A549 (cell line): Measurements from ENCODE around the gene SWT1. TPM values are rescaled to one million over a fixed set of nuclear protein-coding genes. Genes with fewer than 3 reads are reported as not detected.

Experiments
- ATAC-seq, 2 experiments: fragments of 200-7000 bp in 1 of 2; fragments of >200 bp in 1 of 2; cut with Nextera tagmentation in 1 of 2; cut with Tn5 transposase in 1 of 2; 3 replicates each; pipeline versions ENCODE4 v1.8.0 to v1.9.1; 2018 to 2020; ENCODE audit warnings: mild to moderate bottlenecking in 1 of 2, moderate library complexity in 1 of 2
- CTCF ChIA-PET: fragments of 300-600 bp; sonication (Branson Sonifier 250); formaldehyde crosslinking; extraction: SDS; loops from one replicate; lab custom pipeline; 2021; ENCODE audit warnings: antibody characterized with exemption, inconsistent platforms; lab: Yijun Ruan, JAX
- POLR2A ChIA-PET: fragments of 350-600 bp; formaldehyde crosslinking; extraction: SDS; loops from one replicate; lab custom pipeline; 2021; ENCODE audit warnings: antibody characterized with exemption, inconsistent platforms; lab: Yijun Ruan, JAX
- DNase-seq, 2 experiments: peaks; one replicate each; pipeline versions ENCODE4 v3.0.0 to v3.0.0-alpha.2; 2011 to 2016; ENCODE audit warnings: low read depth in 1 of 2, low spot score in 1 of 2
- FAIRE-seq: peaks from 2 replicates; lab custom pipeline; 2011; peaks lifted over from hg19 to GRCh38; lab: Jason Lieb, UNC
- H3K27ac ChIP-seq, 2 experiments: fragments of >200 bp; sonication (Bioruptor Twin); formaldehyde crosslinking; 3 replicates each; pipeline ENCODE4 v1.5.1; 2016 to 2017
- H3K4me1 ChIP-seq: fragments of >200 bp; sonication (Bioruptor Twin); formaldehyde crosslinking; 3 replicates; pipeline ENCODE4 v1.6.1; 2016
- H3K4me2 ChIP-seq: fragments of >200 bp; sonication (Bioruptor Twin); formaldehyde crosslinking; 3 replicates; pipeline ENCODE4 v1.6.1; 2016
- H3K4me3 ChIP-seq: fragments of >200 bp; sonication (Bioruptor Twin); formaldehyde crosslinking; 3 replicates; pipeline ENCODE4 v1.5.1; 2016
- H3K9me3 ChIP-seq: fragments of >200 bp; sonication (Bioruptor Twin); formaldehyde crosslinking; 3 replicates; pipeline ENCODE4 v1.6.1; 2016
- CBX2 ChIP-seq: fragments of 200-600 bp; sonication (generic); IDR thresholded peaks from 2 replicates; pipeline ENCODE4 v1.6.1; 2016; ENCODE audit warnings: low read depth, mild to moderate bottlenecking, borderline replicate concordance
- CHD4 ChIP-seq: fragments of 200-600 bp; sonication (generic); IDR thresholded peaks from 2 replicates; pipeline ENCODE4 v1.6.1; 2016; ENCODE audit warnings: antibody characterized with exemption, mild to moderate bottlenecking, borderline replicate concordance
- ELK1 ChIP-seq: fragments of 150-350 bp; IDR thresholded peaks from 2 replicates; pipeline ENCODE4 v1.6.1; 2014; ENCODE audit warnings: low read depth, mild to moderate bottlenecking, low read length
- EP300 ChIP-seq, 2 experiments: fragments of >200 bp; sonication (Bioruptor Twin); formaldehyde crosslinking; IDR thresholded peaks; 2 replicates in 1 of 2; 3 replicates in 1 of 2; pipeline ENCODE4 v1.6.1; 2016 to 2017
- FOSB ChIP-seq: fragments of 250-450 bp; sonication (Bioruptor Pico); IDR thresholded peaks from 2 replicates; pipeline ENCODE4 v1.5.0; 2020; ENCODE audit warnings: mild to moderate bottlenecking, moderate library complexity
- GATA3 ChIP-seq: IDR thresholded peaks from 2 replicates; pipeline ENCODE4 v1.6.1; 2012; ENCODE audit warnings: borderline replicate concordance
- HDAC2 ChIP-seq: fragments of 200-600 bp; sonication (generic); IDR thresholded peaks from 2 replicates; pipeline ENCODE4 v1.6.1; 2016
- HEYL ChIP-seq: fragments of 250-450 bp; sonication (Bioruptor Pico); IDR thresholded peaks from 2 replicates; pipeline ENCODE4 v1.8.0; 2021; ENCODE audit warnings: mild to moderate bottlenecking, moderate library complexity
- HOXA7 ChIP-seq: fragments of 250-450 bp; sonication (Bioruptor Pico); IDR thresholded peaks from 2 replicates; pipeline ENCODE4 v1.5.0; 2020; ENCODE audit warnings: mild to moderate bottlenecking, moderate library complexity
- HOXB13 ChIP-seq: fragments of 250-450 bp; sonication (Bioruptor Pico); IDR thresholded peaks from 2 replicates; pipeline ENCODE4 v1.5.0; 2020; ENCODE audit warnings: low read depth, mild to moderate bottlenecking, moderate library complexity
- JUN ChIP-seq, 2 experiments: fragments of >200 bp; sonication (Bioruptor Twin); formaldehyde crosslinking; IDR thresholded peaks; 2 replicates in 1 of 2; 3 replicates in 1 of 2; pipeline ENCODE4 v1.6.1; 2016 to 2017
- JUNB ChIP-seq: fragments of >200 bp; sonication (Bioruptor Twin); formaldehyde crosslinking; IDR thresholded peaks from 2 replicates; pipeline ENCODE4 v1.6.1; 2016
- KDM5A ChIP-seq: fragments of 200-600 bp; sonication (generic); IDR thresholded peaks from 2 replicates; pipeline ENCODE4 v1.6.1; 2016; ENCODE audit warnings: antibody characterized with exemption, mild to moderate bottlenecking
- MAFK ChIP-seq: fragments of 450-650 bp; IDR thresholded peaks from 2 replicates; pipeline ENCODE4 v1.6.1; 2014; ENCODE audit not compliant: partially characterized antibody
- MAZ ChIP-seq: fragments of 150-350 bp; IDR thresholded peaks from 2 replicates; pipeline ENCODE4 v1.6.1; 2014; ENCODE audit warnings: antibody characterized with exemption, low read depth, low read length, borderline replicate concordance
- MYC ChIP-seq: IDR thresholded peaks from 2 replicates; pipeline ENCODE4 v1.6.1; 2012; ENCODE audit warnings: mild to moderate bottlenecking, inconsistent platforms, low read length, improper control_type of control experiment, borderline replicate concordance
- PHF8 ChIP-seq: fragments of 200-600 bp; sonication (generic); IDR thresholded peaks from 2 replicates; pipeline ENCODE4 v1.6.1; 2016; ENCODE audit warnings: low read depth, mild to moderate bottlenecking, antibody characterized with exemption, moderate library complexity, borderline replicate concordance
- RAD21 ChIP-seq, 2 experiments: fragments of >200 bp in 1 of 2; sonication (Bioruptor Twin) in 1 of 2; formaldehyde crosslinking in 1 of 2; IDR thresholded peaks in 1 of 2; conservative IDR thresholded peaks in 1 of 2; 2 replicates in 1 of 2; 3 replicates in 1 of 2; pipeline ENCODE4 v1.6.1; 2012 to 2018; ENCODE audit warnings: inconsistent platforms in 1 of 2
- RARB ChIP-seq: fragments of 250-450 bp; sonication (Bioruptor Pico); IDR thresholded peaks from 2 replicates; pipeline ENCODE4 v1.8.0; 2021; ENCODE audit warnings: mild to moderate bottlenecking, moderate library complexity
- RCOR1 ChIP-seq: fragments of 150-350 bp; IDR thresholded peaks from 2 replicates; pipeline ENCODE4 v1.6.1; 2014; ENCODE audit warnings: antibody characterized with exemption, low read length, low read depth
- REST ChIP-seq: fragments of 200-600 bp; sonication (generic); IDR thresholded peaks from 2 replicates; pipeline ENCODE4 v1.6.1; 2016; ENCODE audit warnings: antibody characterized with exemption, mild to moderate bottlenecking, moderate library complexity
- RFX5 ChIP-seq: fragments of 450-650 bp; IDR thresholded peaks from 2 replicates; pipeline ENCODE4 v1.7.1; 2014; ENCODE audit warnings: antibody characterized with exemption, mild to moderate bottlenecking, moderate library complexity
- SREBF2 ChIP-seq: fragments of 450-650 bp; IDR thresholded peaks from 2 replicates; pipeline ENCODE4 v1.6.1; 2014; ENCODE audit warnings: mild to moderate bottlenecking, moderate library complexity
- TFCP2L1 ChIP-seq: fragments of 250-450 bp; sonication (Bioruptor Pico); IDR thresholded peaks from 2 replicates; pipeline ENCODE4 v1.5.0; 2021; ENCODE audit warnings: mild to moderate bottlenecking
- ZFP36 ChIP-seq: fragments of 450-650 bp; IDR thresholded peaks from 2 replicates; pipeline ENCODE4 v1.6.1; 2014; ENCODE audit warnings: borderline replicate concordance; ENCODE audit not compliant: partially characterized antibody
- WGBS: methylation state at CpG from one replicate; pipeline ENCODE4 v1.1.6; 2017; ENCODE audit errors: missing lambda C conversion rate; 5-methylcytosine and 5-hydroxymethylcytosine counted together
- polyA plus RNA-seq, 4 experiments: library from polyadenylated mRNA; depleted of rRNA in 3 of 4; stranded (reverse); fragments of >200 nt; fragmentation: RNase III in 1 of 4; extraction: RNeasy Plus Mini Kit Qiagen cat#74134 plus additional on column Dnase treatment in 1 of 4; gene quantifications; 2 replicates in 3 of 4; 3 replicates in 1 of 4; pipeline ENCODE4 v1.2.3, GENCODE V29; 2011 to 2017
- TF ChIP-seq, protein P1 (sequence below): fragments of >200 bp; sonication (Bioruptor Twin); formaldehyde crosslinking; IDR thresholded peaks from 3 replicates; pipeline ENCODE4 v1.6.1; 2016
- TF ChIP-seq, protein P2 (sequence below): IDR thresholded peaks from 2 replicates; pipeline ENCODE4 v1.6.1; 2012; ENCODE audit warnings: low read depth, borderline replicate concordance
- TF ChIP-seq, protein P3 (sequence below): fragments of 450-650 bp; IDR thresholded peaks from 2 replicates; pipeline ENCODE4 v1.6.1; 2014; ENCODE audit warnings: antibody characterized with exemption
- TF ChIP-seq, protein P4 (sequence below): fragments of >200 bp; sonication (Bioruptor Twin); formaldehyde crosslinking; IDR thresholded peaks from 2 replicates; pipeline ENCODE4 v1.6.1; 2016

The SWT1 gene
- polyA plus RNA-seq, 2 of the 4 experiments (the other 2 are of a cell fraction), result 1.5 to 2.4 TPM

- no peak for FAIRE-seq
- WGBS, result 76% methylated on average over 4 of the region's 4 CpGs
- TF ChIP-seq HOXB13 (no peak), EP300 (IDR thresholded peaks at IDR 0.05) (no peak), RCOR1 (no peak), ELK1 (no peak), REST (no peak), MAZ (no peak), SREBF2 (no peak), HOXA7 (no peak), ZFP36 (no peak), JUNB (no peak), HEYL (no peak), CBX2 (no peak), JUN (IDR thresholded peaks at IDR 0.05) (no peak), PHF8 (no peak), HDAC2 (no peak), MAFK (no peak), GATA3 (no peak), RARB (CRISPR knock-in tag) (no peak)
- TF ChIP-seq, protein P1, sequence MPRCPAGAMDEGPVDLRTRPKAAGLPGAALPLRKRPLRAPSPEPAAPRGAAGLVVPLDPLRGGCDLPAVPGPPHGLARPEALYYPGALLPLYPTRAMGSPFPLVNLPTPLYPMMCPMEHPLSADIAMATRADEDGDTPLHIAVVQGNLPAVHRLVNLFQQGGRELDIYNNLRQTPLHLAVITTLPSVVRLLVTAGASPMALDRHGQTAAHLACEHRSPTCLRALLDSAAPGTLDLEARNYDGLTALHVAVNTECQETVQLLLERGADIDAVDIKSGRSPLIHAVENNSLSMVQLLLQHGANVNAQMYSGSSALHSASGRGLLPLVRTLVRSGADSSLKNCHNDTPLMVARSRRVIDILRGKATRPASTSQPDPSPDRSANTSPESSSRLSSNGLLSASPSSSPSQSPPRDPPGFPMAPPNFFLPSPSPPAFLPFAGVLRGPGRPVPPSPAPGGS, result no peak
- TF ChIP-seq, protein P2, sequence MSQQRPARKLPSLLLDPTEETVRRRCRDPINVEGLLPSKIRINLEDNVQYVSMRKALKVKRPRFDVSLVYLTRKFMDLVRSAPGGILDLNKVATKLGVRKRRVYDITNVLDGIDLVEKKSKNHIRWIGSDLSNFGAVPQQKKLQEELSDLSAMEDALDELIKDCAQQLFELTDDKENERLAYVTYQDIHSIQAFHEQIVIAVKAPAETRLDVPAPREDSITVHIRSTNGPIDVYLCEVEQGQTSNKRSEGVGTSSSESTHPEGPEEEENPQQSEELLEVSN, result no peak
- Histone ChIP-seq H3K4me1 (no peaks in the 10 kb centered on the region), H3K27ac (no peak overlapping the region), H3K9me3 (no peaks in the 10 kb centered on the region), H3K4me3 (no peak overlapping the region), H3K4me2 (no peak overlapping the region)
- no peak for DNase-seq
- ChIA-PET POLR2A (no interaction called here), CTCF (interaction anchor here (0.6 to 0.8 kb wide), 2 partner anchors 14 to 20 kb away, joined by 3 read pairs; no protein-coding TSS in a partner anchor)
- ATAC-seq, result no peak
Observed at GRCh38 chr1:185337246-185337645, 180.3 kb downstream of the SWT1 start.

DNA sequence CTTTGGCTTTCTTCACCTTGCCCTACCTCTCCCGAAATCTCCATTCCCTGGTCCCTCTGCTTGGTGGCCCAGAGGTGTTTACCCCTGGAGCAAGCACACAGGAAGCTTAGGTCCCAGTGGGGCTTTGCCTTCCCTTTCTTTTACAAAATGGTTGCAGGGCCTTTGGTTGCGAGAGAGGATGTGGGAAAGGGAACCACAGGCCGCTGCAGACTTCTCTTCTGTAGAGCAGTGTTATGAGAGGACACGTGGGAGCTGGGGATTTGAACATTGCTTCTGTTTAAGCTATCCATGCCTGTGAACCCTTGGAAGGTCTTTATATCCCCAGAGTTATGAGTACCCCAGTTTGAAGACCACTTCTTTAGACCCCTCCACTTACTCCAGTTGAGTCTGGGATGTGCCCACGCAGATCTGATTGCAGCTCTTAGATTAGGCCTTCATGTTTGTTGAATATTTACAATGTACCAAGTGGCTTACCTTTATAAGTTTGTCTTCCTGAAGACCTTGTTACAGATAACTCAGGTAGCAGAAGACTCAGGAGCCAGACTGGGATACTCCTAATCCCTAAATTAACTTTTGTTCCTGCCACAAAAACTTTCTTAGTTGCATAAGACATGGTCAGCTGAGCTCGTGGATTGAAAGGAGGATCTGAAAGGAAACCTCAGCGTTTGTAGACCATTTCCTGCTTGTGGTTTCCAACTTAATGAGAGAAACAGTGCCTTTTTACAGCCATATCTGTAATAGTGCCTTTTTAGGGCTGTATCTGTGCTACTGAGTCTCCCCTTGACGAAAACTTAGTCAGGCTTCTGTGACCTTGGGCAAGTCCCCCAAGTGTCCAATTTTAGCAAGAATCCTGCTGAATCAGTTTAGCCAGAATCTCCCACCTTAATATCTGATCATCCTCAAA lies 182.0 kb downstream of the SWT1 start:
- Histone ChIP-seq H3K27ac (no peak overlapping the region), H3K4me3 (no peak overlapping the region), H3K4me1 (no peaks in the 10 kb centered on the region), H3K9me3 (no peaks in the 10 kb centered on the region), H3K4me2 (no peak overlapping the region)
- 85% methylated on average over 8 of the region's 8 CpGs for WGBS
- DNase-seq (no peak), ATAC-seq (no peak), FAIRE-seq (no peak)
- no peak for TF ChIP-seq MYC
- TF ChIP-seq RAD21 (conservative IDR thresholded peaks at IDR 0.05 in 1 of 2, IDR thresholded peaks at IDR 0.05 in 1 of 2), result no peak
- TF ChIP-seq KDM5A, result no peak
- no peak for TF ChIP-seq TFCP2L1 (CRISPR knock-in tag)
- no peak for TF ChIP-seq RFX5
- no peak for TF ChIP-seq CHD4
- TF ChIP-seq FOSB, result no peak
- TF ChIP-seq, protein P3, sequence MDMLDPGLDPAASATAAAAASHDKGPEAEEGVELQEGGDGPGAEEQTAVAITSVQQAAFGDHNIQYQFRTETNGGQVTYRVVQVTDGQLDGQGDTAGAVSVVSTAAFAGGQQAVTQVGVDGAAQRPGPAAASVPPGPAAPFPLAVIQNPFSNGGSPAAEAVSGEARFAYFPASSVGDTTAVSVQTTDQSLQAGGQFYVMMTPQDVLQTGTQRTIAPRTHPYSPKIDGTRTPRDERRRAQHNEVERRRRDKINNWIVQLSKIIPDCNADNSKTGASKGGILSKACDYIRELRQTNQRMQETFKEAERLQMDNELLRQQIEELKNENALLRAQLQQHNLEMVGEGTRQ, result no peak
- TF ChIP-seq, protein P4, sequence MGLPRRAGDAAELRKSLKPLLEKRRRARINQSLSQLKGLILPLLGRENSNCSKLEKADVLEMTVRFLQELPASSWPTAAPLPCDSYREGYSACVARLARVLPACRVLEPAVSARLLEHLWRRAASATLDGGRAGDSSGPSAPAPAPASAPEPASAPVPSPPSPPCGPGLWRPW, result no peak
- ChIA-PET CTCF (interaction anchor here (1.0 kb wide), 1 partner anchor 12 kb away, joined by 4 read pairs; no protein-coding TSS in a partner anchor), POLR2A (no interaction called here)
